ENCODE results near the gene NRG3. TPM values are rescaled to one million over a fixed set of nuclear protein-coding genes. Genes with fewer than 3 reads are reported as not detected.
"Not testable (repeated sequence)": the region's sequence is repeated elsewhere in the genome, so short reads cannot be mapped to it uniquely, and the experiment has no call there.

Gene NRG3
- total RNA-seq, 4 donors from 2014 or later = 0.54 TPM; not detected in 3

GRCh38 chr10:82037076-82037475 lies 162.1 kb downstream of the NRG3 start:
- Histone ChIP-seq H3K4me1 (no peaks in the 10 kb centered on the region), H3K9me3 (no peaks in the 10 kb centered on the region), H3K27me3 (no peaks in the 10 kb centered on the region), H3K4me3 (no peak overlapping the region), H3K36me3 (no peaks in the 10 kb centered on the region), H3K27ac (no peak overlapping the region)
- ATAC-seq = no peak
- TF ChIP-seq EP300 (IDR thresholded peaks at IDR 0.05) (no peak), POLR2A (IDR thresholded peaks at IDR 0.05) (no peak), POLR2AphosphoS5 (IDR thresholded peaks at IDR 0.05) (no peak), CTCF (IDR thresholded peaks at IDR 0.05) (no peak)

- Histone ChIP-seq H3K36me3 (no peaks in the 10 kb centered on the region), H3K4me3 (no peak overlapping the region), H3K27ac (no peak overlapping the region), H3K9me3 (no peaks in the 10 kb centered on the region), H3K4me1 (no peaks in the 10 kb centered on the region), H3K27me3 (no peaks in the 10 kb centered on the region)
- TF ChIP-seq POLR2A (IDR thresholded peaks at IDR 0.05) (no peak), EP300 (IDR thresholded peaks at IDR 0.05) (no peak), POLR2AphosphoS5 (IDR thresholded peaks at IDR 0.05) (no peak), CTCF (IDR thresholded peaks at IDR 0.05) (no peak)
- no peak for ATAC-seq
These were observed 163.6 kb downstream of the NRG3 start for GRCh38 chr10:82038587-82038986.

GRCh38 chr10:82040336-82040735 lies 165.3 kb downstream of the NRG3 start:
- Histone ChIP-seq H3K36me3 (no peaks in the 10 kb centered on the region), H3K27me3 (no peaks in the 10 kb centered on the region), H3K4me1 (no peaks in the 10 kb centered on the region), H3K4me3 (no peak overlapping the region), H3K9me3 (no peaks in the 10 kb centered on the region), H3K27ac (no peak overlapping the region)
- no peak for TF ChIP-seq POLR2A (IDR thresholded peaks at IDR 0.05)
- no peak for TF ChIP-seq CTCF (IDR thresholded peaks at IDR 0.05)
- TF ChIP-seq POLR2AphosphoS5 (IDR thresholded peaks at IDR 0.05) = no peak
- TF ChIP-seq EP300 (IDR thresholded peaks at IDR 0.05) = no peak
- no peak for ATAC-seq
- 100% methylated on average over 1 of the region's 1 CpG; no CpG with 5 or more reads in 1 of the 2 donors for WGBS, 2 donors (ENCODE audit: low coverage in 1 of 2)

GRCh38 chr10:82041018-82041417 lies 166.0 kb downstream of the NRG3 start:
- H3K4me1 ChIP-seq = no peaks in the 10 kb centered on the region
- H3K27ac ChIP-seq = no peak overlapping the region
- no peak for ATAC-seq
- H3K9me3 ChIP-seq = no peaks in the 10 kb centered on the region
- H3K4me3 ChIP-seq = no peak overlapping the region
- 90 to 100% methylated on average over 1 to 2 of the region's 2 CpGs for WGBS, 2 donors (ENCODE audit: low coverage in 1 of 2)
- TF ChIP-seq POLR2AphosphoS5 (IDR thresholded peaks at IDR 0.05) = no peak
- TF ChIP-seq POLR2A (IDR thresholded peaks at IDR 0.05) = no peak
- H3K36me3 ChIP-seq = no peaks in the 10 kb centered on the region
- no peaks in the 10 kb centered on the region for H3K27me3 ChIP-seq

GRCh38 chr10:82056391-82056790 lies 181.4 kb downstream of the NRG3 start:
- no peaks in the 10 kb centered on the region for H3K27me3 ChIP-seq
- no peak for ATAC-seq

GRCh38 chr10:82067192-82067591 lies 192.2 kb downstream of the NRG3 start:
- 71 to 87% methylated on average over 3 to 4 of the region's 6 CpGs for WGBS, 2 donors (ENCODE audit: low coverage in 1 of 2)
- H3K4me3 ChIP-seq, ATAC-seq, H3K27me3 ChIP-seq, H3K36me3 ChIP-seq, H3K9me3 ChIP-seq, H3K27ac ChIP-seq, H3K4me1 ChIP-seq: not testable (repeated sequence)

More at GRCh38 chr10:82056391-82056790, 181.4 kb downstream of the NRG3 start:
- Histone ChIP-seq H3K4me1 (no peaks in the 10 kb centered on the region), H3K36me3 (no peaks in the 10 kb centered on the region), H3K4me3 (no peak overlapping the region), H3K9me3 (no peaks in the 10 kb centered on the region), H3K27ac (no peak overlapping the region)
- TF ChIP-seq EP300 (IDR thresholded peaks at IDR 0.05) (no peak), POLR2AphosphoS5 (IDR thresholded peaks at IDR 0.05) (no peak), CTCF (IDR thresholded peaks at IDR 0.05) (no peak), POLR2A (IDR thresholded peaks at IDR 0.05) (no peak)
- 23 to 83% methylated on average over 1 of the region's 1 CpG for WGBS, 2 donors (ENCODE audit: low coverage in 1 of 2)

Measured in gastroesophageal sphincter (tissue), 4 donors.